PFSK-1 (cell line): ENCODE data around the gene BNIP5.

ENCODE experiments used
- FOXP2 ChIP-seq: optimal IDR thresholded peaks from 2 replicates; pipeline ENCODE3; 2011; ENCODE audit warnings: borderline replicate concordance, control low read depth, inconsistent platforms; ENCODE audit not compliant: insufficient read depth; ENCODE audit errors: extremely low read length, extremely low read depth
- POLR2AphosphoS5 ChIP-seq: IDR thresholded peaks from 2 replicates; pipeline ENCODE4 v1.6.1; 2012; ENCODE audit warnings: low read depth, mild to moderate bottlenecking, control low read depth, low read length, moderate library complexity
- REST ChIP-seq, 2 experiments: IDR thresholded peaks; 2 replicates each; pipeline versions ENCODE4 v1.6.1 to v1.8.0; 2011 to 2012; ENCODE audit warnings: low read depth in 2 of 2, low read length in 2 of 2, control low read depth in 1 of 2, inconsistent platforms in 1 of 2, mild to moderate bottlenecking in 1 of 2, moderate library complexity in 1 of 2; ENCODE audit not compliant: insufficient read depth in 1 of 2
- SIN3A ChIP-seq: IDR thresholded peaks from 2 replicates; pipeline ENCODE4 v1.6.1; 2012; ENCODE audit warnings: mild to moderate bottlenecking, low read length, moderate library complexity, borderline replicate concordance; ENCODE audit not compliant: insufficient read depth
- TAF1 ChIP-seq: IDR thresholded peaks from 2 replicates; pipeline ENCODE4 v1.6.1; 2012; ENCODE audit warnings: low read length, control low read depth, borderline replicate concordance; ENCODE audit not compliant: insufficient read depth

- TF ChIP-seq POLR2AphosphoS5 (no peak), REST (IDR thresholded peaks at IDR 0.05; ENCODE audit: insufficient read depth in 1 of 2, low read depth in 2 of 2, low read length in 2 of 2) (no peak), SIN3A (no peak), TAF1 (no peak), FOXP2 (no peak)
These were observed 8.1 kb downstream of the BNIP5 start for GRCh38 chr6:36328600-36328999.
